Hematopoietic multipotent progenitor cell treated with erythropoietin and hydrocortisone succinate and interleukin-3 and kit ligand, for 4 days (in vitro differentiated cells): ENCODE results near the gene SSBP2.
A peak's percentile ranks its signal among the peaks of the same experiment; 100 is the strongest.

ENCODE experiments used
- DNase-seq: peaks from one replicate; pipeline ENCODE4 v3.0.0-alpha.2; 2015

Gene SSBP2

GRCh38 chr5:81365541-81365940 is 385.4 kb downstream of the SSBP2 start:
- no peak for DNase-seq

GRCh38 chr5:81363093-81363871 is 387.6 kb downstream of the SSBP2 start:
- peak; percentile 4 for DNase-seq
